ENCODE data around the gene CSHL1.

- no peak for TF ChIP-seq POLR2A (IDR thresholded peaks at IDR 0.05)
- no peak for TF ChIP-seq CTCF (IDR thresholded peaks at IDR 0.05)
Measured at GRCh38 chr17:63927464-63928171, 16.6 kb upstream of the CSHL1 start.
